Fibroblast of mammary gland (primary cell): ENCODE data around the gene EDEM3.

Source experiments
- DNase-seq: peaks from one replicate; pipeline ENCODE4 v3.0.0-alpha.2; 2010; ENCODE audit warnings: low read depth
- H3K4me3 ChIP-seq: 2 replicates; pipeline ENCODE4 v1.5.1; 2011; ENCODE audit warnings: low read depth, mild to moderate bottlenecking, low read length, moderate library complexity; ENCODE audit not compliant: control insufficient read depth
- CTCF ChIP-seq: conservative IDR thresholded peaks from 2 replicates; pipeline ENCODE4 v1.5.1; 2011; ENCODE audit warnings: low read depth, low read length, inconsistent platforms; ENCODE audit not compliant: control insufficient read depth, insufficient read depth

Gene EDEM3

GRCh38 chr1:184646178-184646701, 108.4 kb downstream of the EDEM3 start:
- no peak for TF ChIP-seq CTCF
- DNase-seq, result no peak

GRCh38 chr1:184644771-184645170, 109.9 kb downstream of the EDEM3 start:
- no peak overlapping the region for H3K4me3 ChIP-seq
- no peak for TF ChIP-seq CTCF
- no peak for DNase-seq

More at GRCh38 chr1:184646178-184646701, 108.4 kb downstream of the EDEM3 start:
- H3K4me3 ChIP-seq, result no peak overlapping the region

- DNase-seq, result no peak
- TF ChIP-seq CTCF, result no peak
- H3K4me3 ChIP-seq, result no peak overlapping the region
Measured at GRCh38 chr1:184643661-184644060, 111.0 kb downstream of the EDEM3 start.

GRCh38 chr1:184641894-184642293, 112.8 kb downstream of the EDEM3 start:
- DNase-seq, result no peak
- no peak overlapping the region for H3K4me3 ChIP-seq
- TF ChIP-seq CTCF, result no peak

GRCh38 chr1:184640505-184640904, 114.2 kb downstream of the EDEM3 start:
- no peak for TF ChIP-seq CTCF
- H3K4me3 ChIP-seq, result no peak overlapping the region
- DNase-seq, result no peak
